Hepatocyte (in vitro differentiated cells): ENCODE measurements around the gene HIGD1B. TPM values are rescaled to one million over a fixed set of nuclear protein-coding genes. Genes with fewer than 3 reads are reported as not detected.

ENCODE experiments used
- DNase-seq: peaks from one replicate; pipeline ENCODE4 v3.0.0-alpha.2; 2016; ENCODE audit warnings: low spot score
- H2AFZ ChIP-seq: fragments of 200-600 bp; sonication (generic); 2 replicates; pipeline ENCODE4 v1.6.0; 2016; ENCODE audit warnings: antibody characterized with exemption, mild to moderate bottlenecking
- H3K27ac ChIP-seq: fragments of 200-600 bp; sonication (generic); 2 replicates; pipeline ENCODE4 v1.5.1; 2016; ENCODE audit warnings: mild to moderate bottlenecking
- H3K27me3 ChIP-seq: fragments of 200-600 bp; sonication (generic); 2 replicates; pipeline ENCODE4 v1.6.1; 2016
- H3K36me3 ChIP-seq: fragments of 200-600 bp; sonication (generic); replicated peaks from 2 replicates; pipeline ENCODE4 v1.5.1; 2016; ENCODE audit warnings: low read depth; ENCODE audit not compliant: insufficient read depth
- H3K4me1 ChIP-seq: fragments of 200-600 bp; sonication (generic); 2 replicates; pipeline ENCODE4 v1.5.1; 2016; ENCODE audit warnings: mild to moderate bottlenecking, moderate library complexity; ENCODE audit not compliant: insufficient read depth
- H3K4me2 ChIP-seq: fragments of 200-600 bp; sonication (generic); 2 replicates; pipeline ENCODE4 v1.6.0; 2016
- H3K4me3 ChIP-seq: fragments of 200-600 bp; sonication (generic); 2 replicates; pipeline ENCODE4 v1.5.1; 2016; ENCODE audit warnings: mild to moderate bottlenecking
- H3K79me2 ChIP-seq: fragments of 200-600 bp; sonication (generic); 2 replicates; pipeline ENCODE4 v1.6.0; 2017; ENCODE audit warnings: mild to moderate bottlenecking
- H3K9me2 ChIP-seq: fragments of 200-600 bp; sonication (generic); replicated peaks from 2 replicates; pipeline ENCODE4 v1.6.0; 2017; ENCODE audit warnings: mild to moderate bottlenecking; ENCODE audit not compliant: insufficient read depth
- H3K9me3 ChIP-seq: fragments of 200-600 bp; sonication (generic); 2 replicates; pipeline ENCODE4 v1.5.1; 2016; ENCODE audit warnings: low read depth, mild to moderate bottlenecking
- H4K20me1 ChIP-seq: fragments of 200-600 bp; sonication (generic); 2 replicates; pipeline ENCODE4 v1.6.0; 2016; ENCODE audit warnings: mild to moderate bottlenecking; ENCODE audit not compliant: insufficient read depth, poor library complexity, severe bottlenecking
- EZH2 ChIP-seq: fragments of 200-600 bp; sonication (generic); IDR thresholded peaks from 2 replicates; pipeline ENCODE4 v1.6.1; 2016; ENCODE audit warnings: antibody characterized with exemption, mild to moderate bottlenecking, borderline replicate concordance
- EZH2phosphoT487 ChIP-seq: fragments of 200-600 bp; sonication (generic); IDR thresholded peaks from one replicate; pipeline ENCODE4 v1.6.1; 2018; ENCODE audit warnings: antibody characterized with exemption, mild to moderate bottlenecking, low read depth, moderate library complexity; ENCODE audit not compliant: unreplicated experiment, severe bottlenecking
- WGBS: methylation state at CpG from one replicate; pipeline ENCODE4 v1.1.6; 2016; ENCODE audit warnings: low lambda C conversion rate; ENCODE audit errors: missing lambda C conversion rate; 5-methylcytosine and 5-hydroxymethylcytosine counted together
- polyA plus RNA-seq: library from polyadenylated mRNA; unstranded; fragments of >200 nt; fragmentation: Nextera tagmentation; extraction: Ambion mirVana; gene quantifications from 2 replicates; pipeline ENCODE4 v1.2.1, GENCODE V29; 2016
- total RNA-seq: library from RNA; depleted of rRNA; stranded (reverse); fragments of >200 nt; gene quantifications from 2 replicates; pipeline ENCODE4 v1.2.3, GENCODE V29; 2014
- TF ChIP-seq, protein P1 (sequence below): fragments of 200-600 bp; sonication (generic); IDR thresholded peaks from 2 replicates; pipeline ENCODE4 v1.5.1; 2016; ENCODE audit warnings: antibody characterized with exemption, mild to moderate bottlenecking; ENCODE audit not compliant: poor library complexity

HIGD1B gene
- total and polyA plus RNA-seq, 2 experiments from 2014 or later: not detected

DNA sequence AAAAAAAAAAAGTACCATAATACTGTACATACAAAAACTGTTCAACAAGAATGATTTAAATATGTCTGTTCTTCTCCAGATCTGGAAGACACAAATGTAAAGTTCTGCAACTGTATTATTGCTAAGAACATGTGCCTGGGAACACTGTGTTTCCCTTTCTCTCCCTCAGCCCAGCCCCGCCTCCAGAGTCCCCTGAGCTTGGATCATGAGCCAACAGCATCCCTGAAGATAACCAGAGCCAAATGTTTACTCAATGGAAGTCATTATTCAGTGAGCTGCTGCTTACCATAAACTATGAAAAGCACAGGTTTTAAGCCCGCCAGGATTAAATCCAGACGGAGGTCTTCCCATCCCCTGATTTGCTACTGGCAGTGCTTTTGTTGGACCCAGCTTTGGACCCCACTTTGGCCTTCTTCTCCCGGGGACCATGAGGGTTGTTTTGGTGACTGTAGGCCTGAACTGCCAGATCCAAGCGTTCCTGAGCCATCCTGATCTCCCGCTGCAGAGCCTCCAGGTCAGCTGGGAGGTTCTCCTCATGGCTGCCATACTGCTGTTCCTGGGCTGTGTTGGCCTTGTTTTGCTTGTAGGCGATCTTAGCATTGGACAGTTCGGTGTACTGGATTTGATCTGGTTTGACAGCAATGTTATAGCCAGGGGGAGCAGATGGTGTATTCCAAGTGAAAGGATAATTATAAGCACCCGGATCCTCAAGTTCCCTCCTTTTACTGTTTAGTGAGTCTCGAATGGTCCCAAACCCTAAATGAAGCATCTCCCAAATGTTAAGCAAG, 43.2 kb upstream of the HIGD1B start:
- peak; percentile 70 for DNase-seq
- Histone ChIP-seq H3K79me2 (peaks cover 20% of the 10 kb centered on the region), H3K4me3 (no peak overlapping the region), H3K4me2 (peak overlapping the region; percentile 19), H4K20me1 (no peaks in the 10 kb centered on the region), H3K27ac (peak overlapping the region; percentile 51), H2AFZ (no peak overlapping the region), H3K9me2 (no peaks in the 10 kb centered on the region), H3K4me1 (peaks cover 6% of the 10 kb centered on the region), H3K27me3 (no peaks in the 10 kb centered on the region), H3K9me3 (no peaks in the 10 kb centered on the region), H3K36me3 (no peaks in the 10 kb centered on the region)
- WGBS: 63% methylated on average over 10 of the region's 10 CpGs
- TF ChIP-seq, protein P1, sequence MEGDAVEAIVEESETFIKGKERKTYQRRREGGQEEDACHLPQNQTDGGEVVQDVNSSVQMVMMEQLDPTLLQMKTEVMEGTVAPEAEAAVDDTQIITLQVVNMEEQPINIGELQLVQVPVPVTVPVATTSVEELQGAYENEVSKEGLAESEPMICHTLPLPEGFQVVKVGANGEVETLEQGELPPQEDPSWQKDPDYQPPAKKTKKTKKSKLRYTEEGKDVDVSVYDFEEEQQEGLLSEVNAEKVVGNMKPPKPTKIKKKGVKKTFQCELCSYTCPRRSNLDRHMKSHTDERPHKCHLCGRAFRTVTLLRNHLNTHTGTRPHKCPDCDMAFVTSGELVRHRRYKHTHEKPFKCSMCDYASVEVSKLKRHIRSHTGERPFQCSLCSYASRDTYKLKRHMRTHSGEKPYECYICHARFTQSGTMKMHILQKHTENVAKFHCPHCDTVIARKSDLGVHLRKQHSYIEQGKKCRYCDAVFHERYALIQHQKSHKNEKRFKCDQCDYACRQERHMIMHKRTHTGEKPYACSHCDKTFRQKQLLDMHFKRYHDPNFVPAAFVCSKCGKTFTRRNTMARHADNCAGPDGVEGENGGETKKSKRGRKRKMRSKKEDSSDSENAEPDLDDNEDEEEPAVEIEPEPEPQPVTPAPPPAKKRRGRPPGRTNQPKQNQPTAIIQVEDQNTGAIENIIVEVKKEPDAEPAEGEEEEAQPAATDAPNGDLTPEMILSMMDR: no peak

DNA sequence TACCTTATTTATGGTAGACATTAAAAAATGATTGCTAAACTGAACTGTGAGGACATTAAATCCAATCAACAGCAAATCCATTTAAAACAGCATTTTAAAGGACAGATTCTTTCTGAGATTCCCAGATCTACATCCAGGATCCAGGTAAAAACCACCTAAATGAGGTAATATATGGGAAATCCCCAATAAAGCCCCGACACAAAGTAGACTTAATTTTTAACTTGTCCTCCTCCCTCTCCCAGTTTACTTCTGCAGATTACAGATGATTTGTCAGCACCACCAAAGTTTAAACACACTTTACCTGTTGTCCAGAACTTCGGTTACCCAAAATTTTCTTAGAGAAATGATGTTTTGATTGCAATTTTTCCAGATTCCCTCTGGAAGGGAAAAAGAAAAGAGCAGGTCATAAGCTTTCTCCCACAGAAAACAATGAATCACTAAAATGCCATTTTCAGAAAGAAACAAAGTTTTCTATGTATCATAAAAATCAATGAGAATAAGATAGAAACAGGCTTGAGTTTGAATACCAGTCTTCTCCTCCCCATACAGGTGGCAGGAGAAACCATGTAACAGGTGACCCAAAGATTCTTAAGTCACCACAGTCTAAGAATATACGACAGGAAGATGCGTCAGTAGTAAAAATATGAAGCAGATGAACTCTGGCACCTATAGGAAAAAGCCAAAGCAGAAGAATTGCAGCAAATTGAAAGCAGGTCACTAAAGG, 40.4 kb upstream of the HIGD1B start:
- H3K27ac ChIP-seq: no peak overlapping the region
- no peak overlapping the region for H2AFZ ChIP-seq
- DNase-seq: no peak
- no peaks in the 10 kb centered on the region for H3K36me3 ChIP-seq
- no peaks in the 10 kb centered on the region for H3K27me3 ChIP-seq
- peaks cover 6% of the 10 kb centered on the region for H3K4me1 ChIP-seq
- TF ChIP-seq EZH2: no peak
- TF ChIP-seq, protein P1: no peak
- TF ChIP-seq EZH2phosphoT487: no peak
- H3K9me3 ChIP-seq: no peaks in the 10 kb centered on the region
- no peaks in the 10 kb centered on the region for H3K9me2 ChIP-seq
- WGBS: 88% methylated on average over 4 of the region's 4 CpGs
- no peak overlapping the region for H3K4me2 ChIP-seq
- peaks cover 37% of the 10 kb centered on the region for H3K79me2 ChIP-seq
- H3K4me3 ChIP-seq: no peak overlapping the region
- no peaks in the 10 kb centered on the region for H4K20me1 ChIP-seq

DNA sequence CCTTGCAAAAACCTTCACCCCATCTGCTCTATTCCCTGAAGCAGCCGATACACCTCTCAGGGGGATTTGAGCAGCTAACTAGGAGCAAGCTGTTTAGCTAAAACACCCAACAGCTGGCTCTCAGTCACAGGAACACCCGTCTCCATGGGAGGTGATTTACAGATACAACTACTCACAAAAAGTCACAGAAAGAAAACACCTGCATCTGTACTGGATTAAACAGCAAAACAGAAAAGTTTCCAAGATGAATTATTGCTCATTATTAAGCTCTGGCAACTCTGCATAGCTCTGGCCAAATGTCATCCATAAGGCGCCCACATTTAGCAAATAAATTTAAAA, 39.9 kb upstream of the HIGD1B start:
- Histone ChIP-seq H3K79me2 (peaks cover 31% of the 10 kb centered on the region), H3K9me3 (no peaks in the 10 kb centered on the region), H3K4me3 (no peak overlapping the region), H3K4me1 (peaks cover 6% of the 10 kb centered on the region), H3K4me2 (no peak overlapping the region), H3K9me2 (no peaks in the 10 kb centered on the region), H3K27me3 (no peaks in the 10 kb centered on the region), H2AFZ (no peak overlapping the region), H4K20me1 (no peaks in the 10 kb centered on the region), H3K27ac (no peak overlapping the region), H3K36me3 (no peaks in the 10 kb centered on the region)
- TF ChIP-seq EZH2phosphoT487 (no peak), EZH2 (no peak)
- TF ChIP-seq, protein P1: no peak
- no peak for DNase-seq
- 72% methylated on average over 3 of the region's 3 CpGs for WGBS
